Glutamatergic neuron (in vitro differentiated cells): ENCODE data around the gene S100A9. TPM values are rescaled to one million over a fixed set of nuclear protein-coding genes. Genes with fewer than 3 reads are reported as not detected.

Experiments
- DNase-seq: peaks from one replicate; pipeline ENCODE4 v3.0.0; 2022
- H3K27ac Mint-ChIP-seq: one replicate; pipeline ENCODE4 v1.8.0; 2020; ENCODE audit warnings: mild to moderate bottlenecking, mixed read lengths, inconsistent platforms; ENCODE audit not compliant: unreplicated experiment
- H3K27me3 Mint-ChIP-seq: one replicate; pipeline ENCODE4 v1.8.0; 2020; ENCODE audit warnings: mild to moderate bottlenecking, moderate library complexity, mixed read lengths, inconsistent platforms; ENCODE audit not compliant: unreplicated experiment
- H3K36me3 Mint-ChIP-seq: one replicate; pipeline ENCODE4 v1.8.0; 2020; ENCODE audit warnings: mild to moderate bottlenecking, mixed read lengths, inconsistent platforms; ENCODE audit not compliant: unreplicated experiment
- H3K4me1 Mint-ChIP-seq: one replicate; pipeline ENCODE4 v1.8.0; 2020; ENCODE audit warnings: mild to moderate bottlenecking, low read depth, mixed read lengths, inconsistent platforms; ENCODE audit not compliant: unreplicated experiment
- H3K4me3 Mint-ChIP-seq: one replicate; pipeline ENCODE4 v1.8.0; 2020; ENCODE audit warnings: mild to moderate bottlenecking, mixed read lengths, inconsistent platforms; ENCODE audit not compliant: unreplicated experiment
- H3K9me3 Mint-ChIP-seq: one replicate; pipeline ENCODE4 v1.8.0; 2020; ENCODE audit warnings: mild to moderate bottlenecking, moderate library complexity, mixed read lengths, inconsistent platforms; ENCODE audit not compliant: unreplicated experiment
- CTCF ChIP-seq: fragments of 200-600 bp; sonication (generic); IDR thresholded peaks from one replicate; pipeline ENCODE4 v1.5.0; 2021; ENCODE audit not compliant: partially characterized antibody, unreplicated experiment
- total RNA-seq: library from RNA; stranded (reverse); fragmentation: NEBNext Ultra II Directional; extraction: Animal tissue kit (Norgen Biotek cat#: 25700); gene quantifications from one replicate; pipeline ENCODE4 v1.2.1, GENCODE V29; 2021; ENCODE audit not compliant: unreplicated experiment

Gene S100A9
- total RNA-seq, 1 donor from 2014 or later, result not detected

GRCh38 chr1:153372571-153372970 is 14.9 kb downstream of the S100A9 start:
- H3K4me1 Mint-ChIP-seq, result no peaks in the 10 kb centered on the region
- H3K27me3 Mint-ChIP-seq, result no peaks in the 10 kb centered on the region

GRCh38 chr1:153374071-153374470 is 16.4 kb downstream of the S100A9 start:
- H3K36me3 Mint-ChIP-seq, result no peaks in the 10 kb centered on the region
- no peak for TF ChIP-seq CTCF
- H3K9me3 Mint-ChIP-seq, result no peaks in the 10 kb centered on the region
- H3K27ac Mint-ChIP-seq, result no peak overlapping the region
- no peak overlapping the region for H3K4me3 Mint-ChIP-seq
- H3K27me3 Mint-ChIP-seq, result no peaks in the 10 kb centered on the region
- H3K4me1 Mint-ChIP-seq, result no peaks in the 10 kb centered on the region
- DNase-seq, result no peak

More at GRCh38 chr1:153372571-153372970, 14.9 kb downstream of the S100A9 start:
- no peak for TF ChIP-seq CTCF
- Mint-ChIP-seq H3K27ac (no peak overlapping the region), H3K9me3 (no peaks in the 10 kb centered on the region), H3K36me3 (no peaks in the 10 kb centered on the region), H3K4me3 (no peak overlapping the region)
- no peak for DNase-seq

GRCh38 chr1:153375511-153375910 is 17.9 kb downstream of the S100A9 start, which contains the start of gene S100A12:
TSS of gene S100A12 (minus strand) at chr1:153375621. CDS start at chr1:153374592, 1,029 bp downstream.
- DNase-seq, result no peak
- no peak for TF ChIP-seq CTCF
- Mint-ChIP-seq H3K27ac (no peak within 1 kb of the TSS), H3K4me3 (no peak within 1 kb of the TSS), H3K9me3 (no peaks in the 10 kb centered on the region), H3K36me3 (no peaks in the 10 kb centered on the region), H3K27me3 (peaks cover 2% of the 10 kb centered on the region), H3K4me1 (no peaks in the 10 kb centered on the region)

GRCh38 chr1:153379591-153379990 is 21.9 kb downstream of the S100A9 start:
- peaks cover 20% of the 10 kb centered on the region for H3K36me3 Mint-ChIP-seq

More at GRCh38 chr1:153379591-153379990, 21.9 kb downstream of the S100A9 start:
- Mint-ChIP-seq H3K4me3 (no peak overlapping the region), H3K27ac (no peak overlapping the region), H3K9me3 (peaks cover 2% of the 10 kb centered on the region), H3K27me3 (peaks cover 2% of the 10 kb centered on the region), H3K4me1 (no peaks in the 10 kb centered on the region)
- DNase-seq, result no peak
- TF ChIP-seq CTCF, result no peak
